HEK293 (cell line): ENCODE measurements around the gene CHRNA1.

Experiments
- CTCF ChIA-PET: fragments of 350-600 bp; formaldehyde crosslinking; extraction: SDS; loops from one replicate; lab custom pipeline; 2021; ENCODE audit warnings: antibody characterized with exemption; lab: Yijun Ruan, JAX
- POLR2A ChIA-PET: fragments of 300-600 bp; formaldehyde crosslinking; extraction: SDS; loops from one replicate; lab custom pipeline; 2020; ENCODE audit warnings: antibody characterized with exemption, inconsistent platforms; lab: Yijun Ruan, JAX
- H3K27ac ChIP-seq: fragments of 200-500 bp; sonication (Bioruptor generic); 2 replicates; pipeline ENCODE4 v1.5.1; 2014; ENCODE audit warnings: low read depth, low read length, control low read depth, inconsistent platforms; ENCODE audit errors: extremely low read depth
- H3K36me3 ChIP-seq, 2 experiments: fragments of 200-500 bp in 1 of 2; sonication (Bioruptor generic) in 1 of 2; 1 replicate in 1 of 2; 2 replicates in 1 of 2; pipeline ENCODE4 v1.5.1; 2014 to 2017; ENCODE audit warnings: inconsistent platforms in 2 of 2, low read length in 2 of 2; ENCODE audit not compliant: control insufficient read depth in 2 of 2, insufficient read depth in 1 of 2
- H3K4me1 ChIP-seq: fragments of 200-500 bp; sonication (Bioruptor generic); 2 replicates; pipeline ENCODE4 v1.5.1; 2014; ENCODE audit warnings: mild to moderate bottlenecking, low read length, inconsistent platforms; ENCODE audit not compliant: control insufficient read depth, insufficient read depth
- H3K4me3 ChIP-seq: 2 replicates; pipeline ENCODE4 v1.5.1; 2011; ENCODE audit warnings: low read depth, mild to moderate bottlenecking, control low read depth, low read length, moderate library complexity
- H3K9me3 ChIP-seq: fragments of 200-500 bp; sonication (Bioruptor generic); 2 replicates; pipeline ENCODE4 v1.5.1; 2014; ENCODE audit warnings: low read depth, low read length, inconsistent platforms; ENCODE audit not compliant: control insufficient read depth, insufficient read depth
- HOXC10 ChIP-seq: sonication (generic); formaldehyde crosslinking; IDR thresholded peaks from 2 replicates; pipeline ENCODE4 v1.8.1; 2023; ENCODE audit warnings: mild to moderate bottlenecking, missing genetic modification reagents
- INSM2 ChIP-seq: fragments of 450-650 bp; formaldehyde crosslinking; IDR thresholded peaks from 2 replicates; pipeline ENCODE4 v1.5.1; 2016; ENCODE audit warnings: missing biosample characterization, missing genetic modification characterization
- PATZ1 ChIP-seq: fragments of 450-650 bp; formaldehyde crosslinking; IDR thresholded peaks from 2 replicates; pipeline ENCODE4 v1.5.1; 2016; ENCODE audit warnings: missing biosample characterization, missing genetic modification characterization
- TCF7L2 ChIP-seq: IDR thresholded peaks from 2 replicates; pipeline ENCODE4 v1.6.1; 2011; ENCODE audit warnings: low read depth, mild to moderate bottlenecking, inconsistent platforms, low read length, moderate library complexity, borderline replicate concordance
- TRIM28 ChIP-seq: IDR thresholded peaks from 2 replicates; pipeline ENCODE4 v1.6.1; 2011; ENCODE audit warnings: low read length, control low read depth, borderline replicate concordance
- ZBTB48 ChIP-seq: fragments of 450-650 bp; formaldehyde crosslinking; IDR thresholded peaks from 2 replicates; pipeline ENCODE4 v1.5.1; 2016; ENCODE audit warnings: missing biosample characterization, missing genetic modification characterization
- ZNF157 ChIP-seq: fragments of 450-650 bp; formaldehyde crosslinking; IDR thresholded peaks from 2 replicates; pipeline ENCODE4 v1.5.1; 2016; ENCODE audit warnings: missing biosample characterization, missing genetic modification characterization
- ZNF248 ChIP-seq: fragments of 450-650 bp; formaldehyde crosslinking; IDR thresholded peaks from 2 replicates; pipeline ENCODE4 v1.5.1; 2017; ENCODE audit warnings: missing biosample characterization, missing genetic modification characterization
- ZNF354C ChIP-seq: fragments of 450-650 bp; formaldehyde crosslinking; IDR thresholded peaks from 2 replicates; pipeline ENCODE4 v1.5.1; 2016; ENCODE audit warnings: missing biosample characterization, missing genetic modification characterization, low read depth, borderline replicate concordance
- ZNF404 ChIP-seq: fragments of 450-650 bp; formaldehyde crosslinking; IDR thresholded peaks from 2 replicates; pipeline ENCODE4 v1.5.1; 2017; ENCODE audit warnings: missing biosample characterization, missing genetic modification characterization
- ZNF548 ChIP-seq: fragments of 450-650 bp; formaldehyde crosslinking; IDR thresholded peaks from 2 replicates; pipeline ENCODE4 v1.5.1; 2016; ENCODE audit warnings: missing biosample characterization, missing genetic modification characterization
- ZNF560 ChIP-seq: fragments of 450-650 bp; formaldehyde crosslinking; IDR thresholded peaks from 2 replicates; pipeline ENCODE4 v1.5.1; 2017; ENCODE audit warnings: missing biosample characterization, missing genetic modification characterization, borderline replicate concordance
- ZNF561 ChIP-seq: fragments of 450-650 bp; IDR thresholded peaks from 2 replicates; pipeline ENCODE4 v1.5.1; 2018; ENCODE audit warnings: missing biosample characterization, missing genetic modification characterization, borderline replicate concordance
- ZNF629 ChIP-seq: fragments of 450-650 bp; formaldehyde crosslinking; IDR thresholded peaks from 2 replicates; pipeline ENCODE4 v1.5.1; 2017; ENCODE audit warnings: missing biosample characterization, missing genetic modification characterization
- ZNF664 ChIP-seq: fragments of 450-650 bp; formaldehyde crosslinking; IDR thresholded peaks from 2 replicates; pipeline ENCODE4 v1.5.1; 2016; ENCODE audit warnings: missing biosample characterization, missing genetic modification characterization
- ZNF670 ChIP-seq: fragments of 450-650 bp; formaldehyde crosslinking; IDR thresholded peaks from 2 replicates; pipeline ENCODE4 v1.5.1; 2016; ENCODE audit warnings: missing biosample characterization, missing genetic modification characterization, low read depth
- ZNF785 ChIP-seq: fragments of 450-650 bp; formaldehyde crosslinking; IDR thresholded peaks from 2 replicates; pipeline ENCODE4 v1.5.1; 2016; ENCODE audit warnings: missing biosample characterization, missing genetic modification characterization
- TF ChIP-seq, protein P1 (sequence below): fragments of 450-650 bp; formaldehyde crosslinking; IDR thresholded peaks from 2 replicates; pipeline ENCODE4 v1.5.1; 2017; ENCODE audit warnings: missing biosample characterization, missing genetic modification characterization
- TF ChIP-seq, protein P2 (sequence below): fragments of 450-650 bp; formaldehyde crosslinking; IDR thresholded peaks from 2 replicates; pipeline ENCODE4 v1.5.1; 2016; ENCODE audit warnings: missing biosample characterization, missing genetic modification characterization
- TF ChIP-seq, protein P3 (sequence below): fragments of 450-650 bp; formaldehyde crosslinking; IDR thresholded peaks from 2 replicates; pipeline ENCODE4 v1.5.1; 2016; ENCODE audit warnings: missing biosample characterization, missing genetic modification characterization
- TF ChIP-seq, protein P4 (sequence below): fragments of 450-650 bp; formaldehyde crosslinking; IDR thresholded peaks from 2 replicates; pipeline ENCODE4 v1.5.1; 2017; ENCODE audit warnings: missing biosample characterization, missing genetic modification characterization

Gene CHRNA1

DNA sequence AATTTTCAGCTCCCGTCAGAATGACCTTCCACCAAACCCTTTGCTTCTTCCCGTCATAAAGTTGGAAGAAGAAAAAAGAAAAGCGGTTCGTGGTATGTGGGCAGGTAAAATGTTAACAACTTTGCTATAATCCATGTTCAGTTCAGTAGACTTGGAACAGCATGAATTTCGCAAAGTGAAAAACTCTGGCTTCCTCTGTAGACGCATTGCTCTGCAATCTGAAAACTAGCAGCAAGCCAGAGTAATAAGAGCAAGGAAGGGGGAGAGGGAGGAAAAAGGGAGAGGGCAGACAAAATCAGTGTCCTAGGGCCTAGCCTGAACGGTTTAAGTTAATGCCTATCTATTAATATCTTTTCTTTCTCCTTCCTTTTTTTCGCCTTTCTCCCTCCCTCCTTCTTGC is 26.7 kb upstream of the CHRNA1 start (continued):
- TF ChIP-seq, protein P1, sequence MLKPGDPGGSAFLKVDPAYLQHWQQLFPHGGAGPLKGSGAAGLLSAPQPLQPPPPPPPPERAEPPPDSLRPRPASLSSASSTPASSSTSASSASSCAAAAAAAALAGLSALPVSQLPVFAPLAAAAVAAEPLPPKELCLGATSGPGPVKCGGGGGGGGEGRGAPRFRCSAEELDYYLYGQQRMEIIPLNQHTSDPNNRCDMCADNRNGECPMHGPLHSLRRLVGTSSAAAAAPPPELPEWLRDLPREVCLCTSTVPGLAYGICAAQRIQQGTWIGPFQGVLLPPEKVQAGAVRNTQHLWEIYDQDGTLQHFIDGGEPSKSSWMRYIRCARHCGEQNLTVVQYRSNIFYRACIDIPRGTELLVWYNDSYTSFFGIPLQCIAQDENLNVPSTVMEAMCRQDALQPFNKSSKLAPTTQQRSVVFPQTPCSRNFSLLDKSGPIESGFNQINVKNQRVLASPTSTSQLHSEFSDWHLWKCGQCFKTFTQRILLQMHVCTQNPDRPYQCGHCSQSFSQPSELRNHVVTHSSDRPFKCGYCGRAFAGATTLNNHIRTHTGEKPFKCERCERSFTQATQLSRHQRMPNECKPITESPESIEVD (tag by site-specific recombination), result no peak
- TF ChIP-seq ZNF629 (no peak), INSM2 (tag by site-specific recombination) (no peak), HOXC10 (CRISPR knock-in tag) (no peak), ZNF561 (no peak), ZNF404 (tag by site-specific recombination) (no peak), TCF7L2 (no peak), ZNF560 (tag by site-specific recombination) (no peak), ZNF664 (tag by site-specific recombination) (no peak), ZNF354C (tag by site-specific recombination) (no peak)
- TF ChIP-seq, protein P2, sequence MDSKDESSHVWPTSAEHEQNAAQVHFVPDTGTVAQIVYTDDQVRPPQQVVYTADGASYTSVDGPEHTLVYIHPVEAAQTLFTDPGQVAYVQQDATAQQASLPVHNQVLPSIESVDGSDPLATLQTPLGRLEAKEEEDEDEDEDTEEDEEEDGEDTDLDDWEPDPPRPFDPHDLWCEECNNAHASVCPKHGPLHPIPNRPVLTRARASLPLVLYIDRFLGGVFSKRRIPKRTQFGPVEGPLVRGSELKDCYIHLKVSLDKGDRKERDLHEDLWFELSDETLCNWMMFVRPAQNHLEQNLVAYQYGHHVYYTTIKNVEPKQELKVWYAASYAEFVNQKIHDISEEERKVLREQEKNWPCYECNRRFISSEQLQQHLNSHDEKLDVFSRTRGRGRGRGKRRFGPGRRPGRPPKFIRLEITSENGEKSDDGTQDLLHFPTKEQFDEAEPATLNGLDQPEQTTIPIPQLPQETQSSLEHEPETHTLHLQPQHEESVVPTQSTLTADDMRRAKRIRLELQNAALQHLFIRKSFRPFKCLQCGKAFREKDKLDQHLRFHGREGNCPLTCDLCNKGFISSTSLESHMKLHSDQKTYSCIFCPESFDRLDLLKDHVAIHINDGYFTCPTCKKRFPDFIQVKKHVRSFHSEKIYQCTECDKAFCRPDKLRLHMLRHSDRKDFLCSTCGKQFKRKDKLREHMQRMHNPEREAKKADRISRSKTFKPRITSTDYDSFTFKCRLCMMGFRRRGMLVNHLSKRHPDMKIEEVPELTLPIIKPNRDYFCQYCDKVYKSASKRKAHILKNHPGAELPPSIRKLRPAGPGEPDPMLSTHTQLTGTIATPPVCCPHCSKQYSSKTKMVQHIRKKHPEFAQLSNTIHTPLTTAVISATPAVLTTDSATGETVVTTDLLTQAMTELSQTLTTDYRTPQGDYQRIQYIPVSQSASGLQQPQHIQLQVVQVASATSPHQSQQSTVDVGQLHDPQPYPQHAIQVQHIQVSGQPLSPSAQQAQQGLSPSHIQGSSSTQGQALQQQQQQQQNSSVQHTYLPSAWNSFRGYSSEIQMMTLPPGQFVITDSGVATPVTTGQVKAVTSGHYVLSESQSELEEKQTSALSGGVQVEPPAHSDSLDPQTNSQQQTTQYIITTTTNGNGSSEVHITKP (tag by site-specific recombination), result no peak

DNA sequence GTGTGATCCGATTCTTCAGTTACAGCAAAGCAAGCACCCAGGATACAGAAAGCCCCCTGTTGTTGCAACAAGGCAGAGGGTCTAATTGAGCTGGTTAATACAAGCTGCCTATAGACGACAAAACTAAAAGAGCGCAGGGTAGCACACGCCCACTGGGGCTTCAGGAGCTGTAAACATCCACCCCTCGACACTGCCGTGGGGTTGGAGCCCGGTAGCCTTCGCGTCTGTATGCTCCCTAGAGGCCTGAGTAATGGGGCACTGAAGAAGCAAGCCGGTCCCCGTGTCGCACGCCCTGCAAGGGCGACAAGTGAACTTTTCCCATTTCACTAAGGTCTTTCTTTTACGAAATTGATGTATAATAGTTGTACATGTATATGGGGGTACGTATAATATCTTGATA is 24.7 kb upstream of the CHRNA1 start:
- no peak overlapping the region for H3K4me3 ChIP-seq
- TF ChIP-seq, protein P3, sequence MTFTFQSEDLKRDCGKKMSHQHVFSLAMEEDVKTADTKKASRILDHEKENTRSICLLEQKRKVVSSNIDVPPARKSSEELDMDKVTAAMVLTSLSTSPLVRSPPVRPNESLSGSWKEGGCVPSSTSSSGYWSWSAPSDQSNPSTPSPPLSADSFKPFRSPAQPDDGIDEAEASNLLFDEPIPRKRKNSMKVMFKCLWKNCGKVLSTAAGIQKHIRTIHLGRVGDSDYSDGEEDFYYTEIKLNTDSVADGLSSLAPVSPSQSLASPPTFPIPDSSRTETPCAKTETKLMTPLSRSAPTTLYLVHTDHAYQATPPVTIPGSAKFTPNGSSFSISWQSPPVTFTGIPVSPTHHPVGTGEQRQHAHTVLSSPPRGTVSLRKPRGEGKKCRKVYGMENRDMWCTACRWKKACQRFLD, result no peak
- no peak for TF ChIP-seq ZNF785 (tag by site-specific recombination)
- no peak for TF ChIP-seq ZNF670
- TF ChIP-seq TRIM28, result no peak
- TF ChIP-seq ZNF548, result no peak
- no peak for TF ChIP-seq PATZ1 (tag by site-specific recombination)
- TF ChIP-seq, protein P4, sequence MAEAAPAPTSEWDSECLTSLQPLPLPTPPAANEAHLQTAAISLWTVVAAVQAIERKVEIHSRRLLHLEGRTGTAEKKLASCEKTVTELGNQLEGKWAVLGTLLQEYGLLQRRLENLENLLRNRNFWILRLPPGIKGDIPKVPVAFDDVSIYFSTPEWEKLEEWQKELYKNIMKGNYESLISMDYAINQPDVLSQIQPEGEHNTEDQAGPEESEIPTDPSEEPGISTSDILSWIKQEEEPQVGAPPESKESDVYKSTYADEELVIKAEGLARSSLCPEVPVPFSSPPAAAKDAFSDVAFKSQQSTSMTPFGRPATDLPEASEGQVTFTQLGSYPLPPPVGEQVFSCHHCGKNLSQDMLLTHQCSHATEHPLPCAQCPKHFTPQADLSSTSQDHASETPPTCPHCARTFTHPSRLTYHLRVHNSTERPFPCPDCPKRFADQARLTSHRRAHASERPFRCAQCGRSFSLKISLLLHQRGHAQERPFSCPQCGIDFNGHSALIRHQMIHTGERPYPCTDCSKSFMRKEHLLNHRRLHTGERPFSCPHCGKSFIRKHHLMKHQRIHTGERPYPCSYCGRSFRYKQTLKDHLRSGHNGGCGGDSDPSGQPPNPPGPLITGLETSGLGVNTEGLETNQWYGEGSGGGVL (tag by site-specific recombination), result no peak
- no peak for TF ChIP-seq ZBTB48 (tag by site-specific recombination)
- no peak for TF ChIP-seq ZNF157 (tag by site-specific recombination)
- TF ChIP-seq ZNF248 (tag by site-specific recombination), result no peak
- no peaks in the 10 kb centered on the region for H3K9me3 ChIP-seq
- H3K4me1 ChIP-seq, result no peaks in the 10 kb centered on the region
- no peaks in the 10 kb centered on the region for H3K36me3 ChIP-seq
- ChIA-PET POLR2A (no interaction called here), CTCF (interaction anchor here (0.7 to 2.1 kb wide), 3 partner anchors 12 to 201 kb away, joined by 3 to 6 read pairs (median 5); no protein-coding TSS in a partner anchor)
- no peak overlapping the region for H3K27ac ChIP-seq
